HG03135 (cell line): ENCODE measurements around the gene TCF7.

Experiments used
- ATAC-seq: cut with Tn5 transposase; IDR thresholded peaks from one replicate; pipeline ENCODE4 v1.9.1; 2021; ENCODE audit warnings: mild to moderate bottlenecking, moderate library complexity; ENCODE audit not compliant: unreplicated experiment

TCF7 gene

GRCh38 chr5:134130239-134130945 lies 15.9 kb downstream of the TCF7 start:
- no peak for ATAC-seq

DNA sequence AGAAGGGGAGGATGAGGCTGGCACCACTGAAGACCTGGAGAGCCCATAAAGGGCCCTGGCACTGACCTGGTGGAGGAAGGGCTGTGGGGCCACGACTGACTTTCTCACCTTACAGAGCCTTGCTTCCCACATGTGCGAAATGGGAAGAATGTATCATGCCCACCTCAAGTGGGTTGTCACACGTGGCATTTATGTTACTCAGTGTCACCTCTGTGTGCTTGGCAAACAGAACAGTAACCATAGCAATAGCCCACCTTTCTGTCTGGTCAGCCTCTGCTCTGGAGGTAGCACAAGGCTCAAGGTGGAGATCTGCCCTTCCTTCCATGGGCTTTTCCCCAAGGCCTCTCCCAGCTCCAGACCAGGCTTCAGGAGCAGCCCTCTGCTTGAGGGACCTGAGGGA lies 16.7 kb downstream of the TCF7 start:
- no peak for ATAC-seq

- ATAC-seq: no peak
Observed at GRCh38 chr5:134131578-134132350, 17.3 kb downstream of the TCF7 start.

GRCh38 chr5:134132372-134133187 lies 18.1 kb downstream of the TCF7 start:
- ATAC-seq: no peak

GRCh38 chr5:134133188-134133994 lies 18.9 kb downstream of the TCF7 start:
- no peak for ATAC-seq

- ATAC-seq: no peak
Observed at GRCh38 chr5:134133995-134134541, 19.6 kb downstream of the TCF7 start.

DNA sequence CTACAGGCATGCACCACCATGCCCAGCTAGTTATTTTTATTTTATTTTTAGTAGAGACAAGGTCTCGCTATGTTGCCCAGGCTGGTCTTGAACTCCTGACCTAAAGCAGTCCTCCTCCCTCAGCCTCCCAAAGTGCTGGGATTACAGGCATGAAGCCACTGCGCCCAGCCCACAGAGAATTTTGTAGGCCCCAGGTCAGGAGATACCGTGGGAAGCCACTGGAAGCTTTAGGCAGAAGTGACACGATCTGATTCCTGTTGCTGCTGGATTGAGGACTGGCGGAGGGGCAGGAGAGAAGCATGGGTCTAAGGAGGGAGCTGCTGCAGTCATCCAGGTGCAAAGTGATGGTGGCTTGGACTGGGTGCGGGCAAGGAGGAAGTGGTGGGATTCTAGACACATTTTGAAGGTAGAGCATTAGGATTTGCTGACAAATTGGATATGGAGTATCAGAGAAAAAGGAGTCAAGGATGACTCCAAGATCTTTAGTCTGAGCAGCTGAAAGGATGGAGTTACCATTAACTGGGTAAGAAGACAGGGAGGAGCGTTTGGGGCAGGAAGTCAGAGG lies 20.7 kb downstream of the TCF7 start:
- ATAC-seq: no peak

GRCh38 chr5:134136221-134136631 lies 21.7 kb downstream of the TCF7 start:
- no peak for ATAC-seq

- no peak for ATAC-seq
Observed at GRCh38 chr5:134136771-134137170, 22.3 kb downstream of the TCF7 start.

- ATAC-seq: peak; percentile 59
Observed at GRCh38 chr5:134138416-134139376, 24.2 kb downstream of the TCF7 start.

GRCh38 chr5:134139377-134139851 lies 24.9 kb downstream of the TCF7 start:
- no peak for ATAC-seq

DNA sequence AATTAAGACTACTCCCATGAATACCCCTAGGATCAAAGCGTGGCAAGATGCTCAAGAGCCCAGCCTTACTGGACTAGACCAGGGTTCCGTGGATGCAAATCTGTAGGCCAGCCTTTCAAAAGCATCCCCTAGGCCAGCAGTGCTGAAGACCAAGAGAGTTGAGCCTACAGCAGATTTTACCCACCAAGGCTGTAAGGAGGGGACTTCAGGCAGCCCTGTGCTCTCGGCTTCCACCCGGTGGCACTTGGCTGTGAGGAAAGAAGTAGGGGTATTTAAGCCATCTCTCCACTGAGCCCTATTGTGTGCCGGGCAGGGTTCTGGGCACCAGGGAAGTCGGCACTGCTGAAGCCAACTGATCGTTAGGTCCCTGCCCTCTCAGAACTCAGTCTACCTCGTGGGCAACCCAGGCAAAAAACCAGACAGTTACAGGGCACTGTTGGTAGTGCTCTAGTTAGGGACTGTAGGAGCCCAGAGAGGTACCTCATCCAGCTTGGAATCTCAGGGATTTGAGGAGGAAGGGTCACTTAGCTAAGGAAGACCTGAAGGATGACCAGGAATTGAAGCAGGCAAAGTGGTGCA lies 25.5 kb downstream of the TCF7 start:
- no peak for ATAC-seq

DNA sequence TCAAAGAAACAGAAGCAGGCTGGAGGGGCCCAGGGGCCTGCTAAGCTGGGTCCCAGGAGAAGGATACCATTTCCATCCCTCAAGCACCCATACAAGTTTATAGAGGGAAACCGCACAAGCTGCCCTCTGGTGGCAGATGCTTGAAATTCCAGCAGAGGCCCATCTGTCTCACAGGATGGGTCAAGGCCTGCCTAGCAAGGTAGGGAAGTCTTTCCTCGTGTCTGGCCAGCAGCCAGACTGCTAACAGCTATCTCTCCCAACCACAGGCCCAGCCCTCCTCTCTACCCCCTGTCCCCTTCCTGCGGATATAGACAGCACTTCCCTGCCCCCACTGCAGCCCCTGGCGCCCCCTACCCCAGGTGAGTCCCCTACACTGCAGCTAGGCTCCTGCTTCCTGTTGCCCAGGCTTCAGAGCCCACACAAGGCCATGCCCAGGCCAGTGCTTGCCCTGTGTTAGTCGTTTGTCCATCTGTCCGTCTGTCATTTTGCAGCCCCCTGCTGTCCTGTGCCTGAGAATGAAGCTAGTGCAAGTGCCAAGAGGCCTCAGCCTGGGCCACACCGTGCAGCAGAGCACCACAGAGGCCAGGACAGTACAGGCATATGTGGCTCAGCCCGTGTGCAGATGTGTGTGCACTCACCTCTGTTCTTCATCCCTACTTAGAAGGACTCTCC lies 26.2 kb downstream of the TCF7 start:
- ATAC-seq: no peak

DNA sequence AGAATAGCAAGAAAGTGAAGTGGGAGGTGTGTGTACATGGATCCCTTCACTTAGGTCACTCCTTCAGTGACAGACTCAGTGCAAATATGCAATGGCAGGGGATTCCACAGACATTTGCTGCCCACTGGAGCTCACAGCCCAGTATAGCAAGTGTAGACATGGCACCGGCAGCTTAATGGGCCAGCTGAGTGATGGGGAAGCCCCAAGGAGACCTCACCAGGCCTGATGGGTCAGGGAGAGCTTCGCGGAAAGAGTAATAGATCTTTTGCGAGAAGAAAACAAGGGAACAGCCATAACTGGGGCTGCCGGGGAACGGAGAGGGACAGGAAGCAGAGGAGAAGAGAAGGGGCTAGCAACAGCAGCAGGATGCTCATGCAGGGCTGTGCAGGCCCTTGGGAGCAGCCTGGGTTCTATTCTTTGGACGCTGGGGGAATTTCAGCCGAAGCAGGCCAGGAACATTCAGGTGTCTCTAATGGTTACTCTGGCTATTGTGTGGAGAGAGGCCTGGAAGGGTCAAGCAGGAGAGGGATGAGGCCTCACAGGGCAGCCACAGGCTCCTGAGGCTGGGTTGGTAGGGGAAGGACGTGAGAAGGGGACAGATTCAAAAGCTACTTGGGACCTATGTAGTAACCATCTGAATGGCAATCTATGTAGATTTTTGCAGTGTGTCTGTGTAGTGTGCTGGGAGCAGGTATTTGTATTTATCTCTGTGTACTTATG lies 27.0 kb downstream of the TCF7 start:
- ATAC-seq: no peak

DNA sequence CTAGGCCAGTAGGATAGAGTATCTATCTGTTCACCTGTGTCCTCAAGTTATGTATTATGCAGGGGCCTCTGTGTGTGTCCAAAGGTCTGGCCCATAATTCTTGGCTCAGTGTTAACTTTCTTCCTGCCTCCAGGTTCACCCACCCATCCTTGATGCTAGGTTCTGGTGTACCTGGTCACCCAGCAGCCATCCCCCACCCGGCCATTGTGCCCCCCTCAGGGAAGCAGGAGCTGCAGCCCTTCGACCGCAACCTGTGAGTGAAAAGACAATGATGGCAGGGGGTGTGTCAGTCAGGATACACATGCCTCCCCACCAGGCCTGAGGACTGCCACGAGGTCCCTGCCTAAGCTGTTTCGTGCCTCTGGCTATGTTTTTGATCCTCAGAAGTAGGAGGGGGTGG lies 27.6 kb downstream of the TCF7 start:
- no peak for ATAC-seq

DNA sequence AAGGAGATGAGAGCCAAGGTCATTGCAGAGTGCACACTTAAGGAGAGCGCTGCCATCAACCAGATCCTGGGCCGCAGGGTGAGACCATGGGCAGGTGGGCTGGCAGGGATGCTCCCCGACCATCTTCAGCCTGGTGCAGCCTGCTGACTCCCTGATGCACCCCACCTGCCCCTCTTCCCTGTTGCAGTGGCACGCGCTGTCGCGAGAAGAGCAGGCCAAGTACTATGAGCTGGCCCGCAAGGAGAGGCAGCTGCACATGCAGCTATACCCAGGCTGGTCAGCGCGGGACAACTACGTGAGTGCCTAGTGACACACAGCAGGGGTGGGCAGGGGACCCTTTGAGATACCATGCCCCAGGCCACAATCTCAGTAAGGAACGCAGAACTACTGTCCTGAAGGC lies 28.3 kb downstream of the TCF7 start:
- ATAC-seq: no peak

DNA sequence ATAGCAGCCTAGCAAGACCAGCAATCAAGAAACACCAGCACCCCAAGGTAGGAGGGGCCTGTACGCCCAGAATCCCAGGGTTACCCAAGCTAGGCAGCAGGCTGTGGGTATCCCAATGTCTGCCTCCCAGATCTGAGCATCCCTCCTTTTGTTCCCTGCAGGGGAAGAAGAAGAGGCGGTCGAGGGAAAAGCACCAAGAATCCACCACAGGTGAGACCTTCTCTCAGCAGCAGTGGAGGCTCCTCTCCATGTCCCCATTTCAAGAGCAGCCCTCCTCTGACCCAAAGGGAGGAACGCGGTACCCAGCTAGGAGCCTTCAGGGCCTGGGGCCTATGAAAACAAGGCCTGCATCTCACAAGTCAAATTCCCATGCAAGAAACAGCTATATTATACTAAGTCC lies 28.9 kb downstream of the TCF7 start:
- ATAC-seq: no peak
